IMR-90 (cell line): Measurements from ENCODE around the gene TCP11L1. TPM values are rescaled to one million over a fixed set of nuclear protein-coding genes. Genes with fewer than 3 reads are reported as not detected.

Experiments used
- ATAC-seq: fragments of 200-7000 bp; cut with Tn5 transposase; 2 replicates; pipeline ENCODE4 v1.9.1; 2020; ENCODE audit warnings: low read depth, mild to moderate bottlenecking, moderate library complexity
- BruUV-seq: library from RNA; stranded (reverse); fragments of 400-500 nt; replicated peaks from 2 replicates; lab custom pipeline; 2021; lab: Mats Ljungman, UMichigan
- CTCF ChIA-PET: fragments of 300-600 bp; formaldehyde crosslinking; extraction: SDS; loops from one replicate; lab custom pipeline; 2021; ENCODE audit warnings: antibody characterized with exemption; lab: Yijun Ruan, JAX
- POLR2A ChIA-PET: fragments of 300-600 bp; sonication (Branson Sonifier 250); formaldehyde crosslinking; loops from one replicate; lab custom pipeline; 2022; ENCODE audit warnings: antibody characterized with exemption; ENCODE audit not compliant: unreplicated experiment; lab: Charles Lee
- DNase-seq: peaks from one replicate; pipeline ENCODE4 v3.0.0; 2013
- H2AFZ ChIP-seq: replicated peaks from 2 replicates; pipeline ENCODE3; 2013; ENCODE audit warnings: low read length, mild to moderate bottlenecking; ENCODE audit not compliant: poor library complexity
- H2AK5ac ChIP-seq: 2 replicates; pipeline ENCODE4 v1.6.1; 2013; ENCODE audit warnings: low read depth, low read length, inconsistent platforms
- H2AK9ac ChIP-seq: replicated peaks from 2 replicates; pipeline ENCODE3; 2013; ENCODE audit warnings: mild to moderate bottlenecking, low read depth, low read length, moderate library complexity; ENCODE audit not compliant: poor library complexity
- H2BK120ac ChIP-seq: 2 replicates; pipeline ENCODE4 v1.6.1; 2013; ENCODE audit warnings: low read depth, low read length, inconsistent platforms
- H2BK15ac ChIP-seq: 3 replicates; pipeline ENCODE4 v1.6.1; 2013; ENCODE audit warnings: low read depth, low read length, inconsistent platforms
- H2BK20ac ChIP-seq: 2 replicates; pipeline ENCODE4 v1.6.1; 2013; ENCODE audit warnings: low read depth, mild to moderate bottlenecking, inconsistent platforms, low read length, moderate library complexity
- H2BK5ac ChIP-seq: 2 replicates; pipeline ENCODE4 v1.6.1; 2013; ENCODE audit warnings: mild to moderate bottlenecking, low read depth, low read length, inconsistent platforms; ENCODE audit not compliant: poor library complexity, severe bottlenecking
- H3K14ac ChIP-seq: replicated peaks from 2 replicates; pipeline ENCODE4 v1.6.1; 2013; ENCODE audit warnings: low read depth, low read length, inconsistent platforms
- H3K18ac ChIP-seq: 2 replicates; pipeline ENCODE4 v1.6.1; 2013; ENCODE audit warnings: low read depth, low read length, control low read depth
- H3K23ac ChIP-seq: 2 replicates; pipeline ENCODE4 v1.6.1; 2013; ENCODE audit warnings: low read depth, low read length, inconsistent platforms
- H3K27ac ChIP-seq: 2 replicates; pipeline ENCODE4 v1.5.1; 2013; ENCODE audit warnings: mild to moderate bottlenecking, control low read depth, low read length; ENCODE audit not compliant: insufficient read depth
- H3K27me3 ChIP-seq: 2 replicates; pipeline ENCODE4 v1.6.1; 2013; ENCODE audit warnings: low read length; ENCODE audit not compliant: control insufficient read depth, insufficient read depth
- H3K36me3 ChIP-seq: 2 replicates; pipeline ENCODE4 v1.6.1; 2013; ENCODE audit warnings: low read length, mixed read lengths; ENCODE audit not compliant: control insufficient read depth, insufficient read depth
- H3K4ac ChIP-seq: 2 replicates; pipeline ENCODE4 v1.6.1; 2013; ENCODE audit warnings: low read depth, low read length, inconsistent platforms
- H3K4me1 ChIP-seq: 2 replicates; pipeline ENCODE4 v1.6.1; 2013; ENCODE audit warnings: low read length, mixed read lengths; ENCODE audit not compliant: control insufficient read depth, insufficient read depth
- H3K4me2 ChIP-seq: 2 replicates; pipeline ENCODE4 v1.6.1; 2013; ENCODE audit warnings: low read depth, mild to moderate bottlenecking, control low read depth, low read length, moderate library complexity
- H3K4me3 ChIP-seq: 2 replicates; pipeline ENCODE4 v1.5.1; 2013; ENCODE audit warnings: low read depth, mild to moderate bottlenecking, control low read depth, low read length, moderate library complexity; ENCODE audit not compliant: insufficient read depth
- H3K56ac ChIP-seq: 2 replicates; pipeline ENCODE4 v1.6.1; 2013; ENCODE audit warnings: low read length, inconsistent platforms; ENCODE audit not compliant: insufficient read depth; ENCODE audit errors: extremely low read depth
- H3K79me1 ChIP-seq, 2 experiments: 2 replicates each; pipeline ENCODE4 v1.6.1; 2013; ENCODE audit warnings: low read length in 2 of 2, inconsistent platforms in 1 of 2, low read depth in 1 of 2
- H3K9ac ChIP-seq: 2 replicates; pipeline ENCODE4 v1.6.1; 2013; ENCODE audit warnings: low read depth, low read length, control low read depth
- H3K9me1 ChIP-seq: 2 replicates; pipeline ENCODE4 v1.6.1; 2013; ENCODE audit warnings: low read length, inconsistent platforms; ENCODE audit not compliant: insufficient read depth
- H3K9me3 ChIP-seq: 2 replicates; pipeline ENCODE4 v1.6.1; 2013; ENCODE audit warnings: low read length; ENCODE audit not compliant: control insufficient read depth, insufficient read depth
- H4K20me1 ChIP-seq: 2 replicates; pipeline ENCODE4 v1.6.1; 2013; ENCODE audit warnings: low read length, inconsistent platforms; ENCODE audit not compliant: insufficient read depth
- H4K5ac ChIP-seq: 2 replicates; pipeline ENCODE4 v1.6.1; 2013; ENCODE audit warnings: mild to moderate bottlenecking, low read depth, low read length, control low read depth
- H4K8ac ChIP-seq, 2 experiments: 2 replicates each; pipeline ENCODE4 v1.6.1; 2013; ENCODE audit warnings: low read depth in 2 of 2, low read length in 2 of 2, control low read depth in 1 of 2, inconsistent platforms in 1 of 2
- H4K91ac ChIP-seq: 2 replicates; pipeline ENCODE4 v1.6.1; 2013; ENCODE audit warnings: low read depth, low read length, inconsistent platforms; ENCODE audit not compliant: insufficient read depth
- BHLHE40 ChIP-seq: fragments of 150-350 bp; IDR thresholded peaks from 2 replicates; pipeline ENCODE4 v1.6.1; 2016; ENCODE audit warnings: mild to moderate bottlenecking, low read depth, low read length
- CTCF ChIP-seq: conservative IDR thresholded peaks from 2 replicates; pipeline ENCODE4 v1.5.1; 2012; ENCODE audit warnings: mild to moderate bottlenecking, low read depth, low read length, improper control_type of control experiment
- MAZ ChIP-seq: IDR thresholded peaks from 2 replicates; pipeline ENCODE4 v1.6.1; 2012; ENCODE audit warnings: low read depth, mild to moderate bottlenecking, low read length, improper control_type of control experiment, moderate library complexity, borderline replicate concordance
- MXI1 ChIP-seq: IDR thresholded peaks from 2 replicates; pipeline ENCODE4 v1.6.1; 2012; ENCODE audit warnings: low read depth, mild to moderate bottlenecking, low read length, moderate library complexity, borderline replicate concordance
- RCOR1 ChIP-seq: IDR thresholded peaks from 2 replicates; pipeline ENCODE4 v1.6.1; 2012; ENCODE audit warnings: mild to moderate bottlenecking, low read length, improper control_type of control experiment; ENCODE audit not compliant: insufficient replicate concordance
- WGBS, 2 experiments: methylation state at CpG; one replicate each; pipeline versions ENCODE4 v1.1.5 to v1.1.7; 2013; ENCODE audit warnings: missing lambda C conversion rate in 2 of 2; ENCODE audit not compliant: insufficient read length in 1 of 2; ENCODE audit errors: extremely low coverage in 2 of 2; 5-methylcytosine and 5-hydroxymethylcytosine counted together
- dilution Hi-C: fragments of 300-500 bp; cut with HindIII; formaldehyde crosslinking; loops from one replicate; pipeline ENCODE4 v1.14.3; 2018; ENCODE audit warnings: low sequenced_read_pairs; ENCODE audit not compliant: unreplicated experiment
- in situ Hi-C: fragments of 300-500 bp; cut with MboI; formaldehyde crosslinking; loops from 3 replicates; pipeline ENCODE4 v1.14.3; 2019; ENCODE audit warnings: low sequenced_read_pairs, inconsistent platforms, mixed read lengths
- intact Hi-C: fragments of 100-400 bp; cut with micrococcal nuclease; formaldehyde crosslinking; loops from 2 replicates; pipeline ENCODE4 v1.10.0; 2022
- polyA plus RNA-seq, 3 experiments: library from polyadenylated mRNA; depleted of rRNA; stranded (reverse); fragments of >200 nt; gene quantifications; 2 replicates each; pipeline ENCODE4 v1.2.3, GENCODE V29; 2012; ENCODE audit warnings: low replicate concordance in 1 of 3
- total RNA-seq: library from RNA; depleted of rRNA; stranded (reverse); fragments of >200 nt; gene quantifications from 2 replicates; pipeline ENCODE4 v1.2.3, GENCODE V29; 2012

Gene TCP11L1
- total and polyA plus RNA-seq, 2 of the 4 experiments (the other 2 are of a cell fraction): 13.9 to 17.4 TPM

- Histone ChIP-seq H2BK5ac (no peak overlapping the region), H3K23ac (no peak overlapping the region), H3K4me3 (no peak overlapping the region), H2AFZ (no peak overlapping the region), H3K14ac (no peak overlapping the region), H2BK15ac (no peak overlapping the region), H3K4me1 (peaks cover 7% of the 10 kb centered on the region; the same call in 1 of the 2 replicates), H3K4ac (no peak overlapping the region), H2AK9ac (no peak overlapping the region), H3K9me1 (peaks cover 17% of the 10 kb centered on the region; the same call in 1 of the 2 replicates), H4K20me1 (no peaks in the 10 kb centered on the region), H4K91ac (no peak overlapping the region), H2AK5ac (no peak overlapping the region), H3K36me3 (peaks cover 28% of the 10 kb centered on the region), H3K79me1 (peaks cover 0 to 14% of the 10 kb centered on the region in 2 experiments; a peak in 2 of 4 replicates), H4K5ac (no peak overlapping the region), H3K9ac (no peak overlapping the region), H4K8ac (no peak overlapping the region), H2BK20ac (no peak overlapping the region), H3K56ac (no peak overlapping the region), H3K27me3 (no peaks in the 10 kb centered on the region), H3K4me2 (no peak overlapping the region), H3K9me3 (no peaks in the 10 kb centered on the region), H2BK120ac (no peak overlapping the region), H3K27ac (no peak overlapping the region), H3K18ac (no peak overlapping the region)
- no peak for TF ChIP-seq CTCF
- no peak for TF ChIP-seq MAZ
- TF ChIP-seq RCOR1: no peak
- no peak for TF ChIP-seq MXI1
- TF ChIP-seq BHLHE40: no peak
- BruUV-seq: no TSS peak
- ChIA-PET CTCF (no interaction called here), POLR2A (no interaction called here)
- WGBS, 2 experiments: 71% methylated on average over 1 of the region's 5 CpGs; no CpG with 5 or more reads in 1 of the 2 experiments
- dilution Hi-C loops (no loop called here), in situ Hi-C loops (loop anchor here (5.0 to 25.0 kb wide), 3 partner anchors 102 to 472 kb away; partner anchors contain the start of genes EIF3M and PRRG4), intact Hi-C loops (loop anchor here (5.0 kb wide), 1 partner anchor 167 kb away; the partner anchor contains the start of gene QSER1)
- no peak for ATAC-seq
- DNase-seq: no peak
These were observed 20.1 kb downstream of the TCP11L1 start for GRCh38 chr11:33059331-33060007.
